CD14-positive monocyte (primary cell): ENCODE data around the gene HSBP1L1. TPM values are rescaled to one million over a fixed set of nuclear protein-coding genes. Genes with fewer than 3 reads are reported as not detected.

Source experiments
- DNase-seq, 3 donors: peaks; one replicate each; pipeline ENCODE4 v3.0.0-alpha.2; 2011 to 2022
- H2AFZ ChIP-seq: 2 replicates; pipeline ENCODE4 v1.6.0; 2012; ENCODE audit warnings: mild to moderate bottlenecking, low read depth, low read length, inconsistent platforms; ENCODE audit not compliant: insufficient read depth, poor library complexity, severe bottlenecking
- H3K27ac ChIP-seq, 2 donors: 1 replicate in 1 of 2; 2 replicates in 1 of 2; pipeline ENCODE4 v1.5.1; 2012 to 2013; ENCODE audit warnings: low read length in 2 of 2, control low read depth in 1 of 2, inconsistent platforms in 1 of 2, low read depth in 1 of 2, mild to moderate bottlenecking in 1 of 2
- H3K27me3 ChIP-seq, 2 donors: one replicate each; pipeline versions ENCODE4 v1.6.0 to v1.6.1; 2011 to 2013; ENCODE audit warnings: low read length in 2 of 2; ENCODE audit not compliant: control insufficient read depth in 2 of 2, insufficient read depth in 2 of 2
- H3K36me3 ChIP-seq, 2 donors: replicated peaks in 1 of 2; 1 replicate in 1 of 2; 2 replicates in 1 of 2; pipeline versions ENCODE4 v1.5.1 to v1.6.1; 2012 to 2013; ENCODE audit warnings: low read length in 2 of 2, control low read depth in 1 of 2, inconsistent platforms in 1 of 2, mild to moderate bottlenecking in 1 of 2; ENCODE audit not compliant: insufficient read depth in 2 of 2, control insufficient read depth in 1 of 2
- H3K4me1 ChIP-seq, 2 donors: 1 replicate in 1 of 2; 2 replicates in 1 of 2; pipeline versions ENCODE4 v1.5.1 to v1.6.1; 2012 to 2013; ENCODE audit warnings: low read length in 2 of 2, control low read depth in 1 of 2, inconsistent platforms in 1 of 2, mild to moderate bottlenecking in 1 of 2, moderate library complexity in 1 of 2; ENCODE audit not compliant: insufficient read depth in 2 of 2, control insufficient read depth in 1 of 2
- H3K4me2 ChIP-seq: replicated peaks from 2 replicates; pipeline ENCODE3; 2012; ENCODE audit warnings: low read length, moderate library complexity, mild to moderate bottlenecking; ENCODE audit not compliant: poor library complexity, severe bottlenecking; ENCODE audit errors: extremely low read depth
- H3K4me3 ChIP-seq, 3 experiments: fragments of 200-600 bp in 1 of 3; sonication (generic) in 1 of 3; replicated peaks in 1 of 3; 1 replicate in 2 of 3; 2 replicates in 1 of 3; pipeline ENCODE4 v1.5.1; 2011 to 2013; ENCODE audit warnings: low read length in 3 of 3, mild to moderate bottlenecking in 3 of 3, control low read depth in 2 of 3, low read depth in 2 of 3, inconsistent platforms in 1 of 3, moderate library complexity in 1 of 3
- H3K79me2 ChIP-seq: 2 replicates; pipeline ENCODE4 v1.6.0; 2012; ENCODE audit warnings: mild to moderate bottlenecking, control low read depth, inconsistent platforms, low read length, moderate library complexity; ENCODE audit not compliant: insufficient read depth
- H3K9ac ChIP-seq: 2 replicates; pipeline ENCODE4 v1.6.0; 2017; ENCODE audit warnings: low read length, mild to moderate bottlenecking; ENCODE audit not compliant: insufficient read depth, poor library complexity, severe bottlenecking
- H3K9me3 ChIP-seq, 2 donors: replicated peaks in 1 of 2; 1 replicate in 1 of 2; 2 replicates in 1 of 2; pipeline versions ENCODE4 v1.5.1 to v1.6.1; 2012 to 2013; ENCODE audit warnings: low read length in 2 of 2, control low read depth in 1 of 2; ENCODE audit not compliant: control insufficient read depth in 1 of 2, insufficient read depth in 1 of 2
- H4K20me1 ChIP-seq: 2 replicates; pipeline ENCODE4 v1.6.0; 2012; ENCODE audit warnings: mild to moderate bottlenecking, low read length, control low read depth, moderate library complexity; ENCODE audit not compliant: insufficient read depth
- H3K27ac Mint-ChIP-seq, 7 donors: one replicate each; pipeline ENCODE4 v1.8.0; 2020; ENCODE audit warnings: mild to moderate bottlenecking in 7 of 7, mixed read lengths in 7 of 7, moderate library complexity in 6 of 7, inconsistent platforms in 2 of 7
- H3K27me3 Mint-ChIP-seq, 3 donors: one replicate each; pipeline ENCODE4 v1.8.0; 2021 to 2022; ENCODE audit warnings: low read depth in 3 of 3, mild to moderate bottlenecking in 3 of 3, mixed read lengths in 3 of 3, moderate library complexity in 3 of 3, inconsistent platforms in 1 of 3
- H3K36me3 Mint-ChIP-seq, 2 donors: one replicate each; pipeline ENCODE4 v1.8.0; 2020; ENCODE audit warnings: mixed read lengths in 2 of 2, inconsistent platforms in 1 of 2, mild to moderate bottlenecking in 1 of 2
- H3K4me1 Mint-ChIP-seq: one replicate; pipeline ENCODE4 v1.8.0; 2020; ENCODE audit warnings: mild to moderate bottlenecking, mixed read lengths
- H3K4me3 Mint-ChIP-seq, 2 donors: one replicate each; pipeline ENCODE4 v1.8.0; 2020; ENCODE audit warnings: mild to moderate bottlenecking in 2 of 2, mixed read lengths in 2 of 2, moderate library complexity in 1 of 2
- H3K9me3 Mint-ChIP-seq, 7 donors: one replicate each; pipeline ENCODE4 v1.8.0; 2020 to 2022; ENCODE audit warnings: mixed read lengths in 7 of 7, mild to moderate bottlenecking in 6 of 7, moderate library complexity in 6 of 7, inconsistent platforms in 2 of 7
- WGBS: methylation state at CpG from one replicate; pipeline ENCODE4 v1.1.5; 2013; ENCODE audit warnings: missing lambda C conversion rate; ENCODE audit not compliant: insufficient coverage; 5-methylcytosine and 5-hydroxymethylcytosine counted together
- intact Hi-C, 2 donors: fragments of 100-400 bp; cut with micrococcal nuclease; formaldehyde crosslinking; loops; one replicate each; pipeline versions ENCODE4 v1.15.0 to v1.15.1; 2023
- polyA plus RNA-seq, 3 donors: library from polyadenylated mRNA; depleted of rRNA in 1 of 3; unstranded in 2 of 3; stranded (reverse) in 1 of 3; fragments of 300-500 nt in 2 of 3; fragments of >200 nt in 1 of 3; fragmentation: Illumina TruSeq in 2 of 3; gene quantifications; 1 replicate in 2 of 3; 2 replicates in 1 of 3; pipeline ENCODE4 v1.2.3, GENCODE V29; 2012 to 2021
- TF ChIP-seq, protein P1 (sequence below): fragments of 200-600 bp; IDR thresholded peaks from one replicate; pipeline ENCODE4 v1.8.0; 2022; ENCODE audit warnings: antibody characterized with exemption, mild to moderate bottlenecking

The HSBP1L1 gene
- polyA plus RNA-seq, 3 donors, result 2.5 to 13.2 (median 10.8) TPM

GRCh38 chr18:79945118-79946042 is 19.1 kb upstream of the HSBP1L1 start:
- no peak overlapping the region for H3K27ac ChIP-seq
- H2AFZ ChIP-seq, result no peak overlapping the region
- H3K9me3 Mint-ChIP-seq, result peaks cover 0 to 8% (median 3%) of the 10 kb centered on the region in 7 donors
- H3K9me3 ChIP-seq, result peaks cover under 1 to 3% of the 10 kb centered on the region in 2 donors
- peaks cover 97% of the 10 kb centered on the region for H3K79me2 ChIP-seq
- H3K4me1 ChIP-seq, result peaks cover 16 to 23% of the 10 kb centered on the region in 2 donors
- H3K36me3 ChIP-seq, result peaks cover 49 to 86% of the 10 kb centered on the region in 2 donors
- no peak for DNase-seq
- TF ChIP-seq, protein P1, sequence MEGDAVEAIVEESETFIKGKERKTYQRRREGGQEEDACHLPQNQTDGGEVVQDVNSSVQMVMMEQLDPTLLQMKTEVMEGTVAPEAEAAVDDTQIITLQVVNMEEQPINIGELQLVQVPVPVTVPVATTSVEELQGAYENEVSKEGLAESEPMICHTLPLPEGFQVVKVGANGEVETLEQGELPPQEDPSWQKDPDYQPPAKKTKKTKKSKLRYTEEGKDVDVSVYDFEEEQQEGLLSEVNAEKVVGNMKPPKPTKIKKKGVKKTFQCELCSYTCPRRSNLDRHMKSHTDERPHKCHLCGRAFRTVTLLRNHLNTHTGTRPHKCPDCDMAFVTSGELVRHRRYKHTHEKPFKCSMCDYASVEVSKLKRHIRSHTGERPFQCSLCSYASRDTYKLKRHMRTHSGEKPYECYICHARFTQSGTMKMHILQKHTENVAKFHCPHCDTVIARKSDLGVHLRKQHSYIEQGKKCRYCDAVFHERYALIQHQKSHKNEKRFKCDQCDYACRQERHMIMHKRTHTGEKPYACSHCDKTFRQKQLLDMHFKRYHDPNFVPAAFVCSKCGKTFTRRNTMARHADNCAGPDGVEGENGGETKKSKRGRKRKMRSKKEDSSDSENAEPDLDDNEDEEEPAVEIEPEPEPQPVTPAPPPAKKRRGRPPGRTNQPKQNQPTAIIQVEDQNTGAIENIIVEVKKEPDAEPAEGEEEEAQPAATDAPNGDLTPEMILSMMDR, result no peak
- H3K27ac Mint-ChIP-seq, result peak overlapping the region in 6 of 7 donors; percentile 23 to 77 (median 49)
- intact Hi-C loops, result loop anchor here (5.0 to 10.0 kb wide), 4 partner anchors 33 to 258 kb away; partner anchors contain the start of gene ADNP2 (in 1 of the 2)
- H3K4me3 Mint-ChIP-seq, result no peak overlapping the region
- peaks cover 0 to 5% (median 0%) of the 10 kb centered on the region in 3 donors for H3K27me3 Mint-ChIP-seq
- 95% methylated on average over 15 of the region's 17 CpGs for WGBS
- peaks cover 63 to 84% of the 10 kb centered on the region in 2 donors for H3K36me3 Mint-ChIP-seq
- H3K27me3 ChIP-seq, result no peaks in the 10 kb centered on the region
- H3K9ac ChIP-seq, result no peak overlapping the region
- H3K4me1 Mint-ChIP-seq, result peaks cover 36% of the 10 kb centered on the region
- H3K4me2 ChIP-seq, result no peak overlapping the region
- H4K20me1 ChIP-seq, result peaks cover 99% of the 10 kb centered on the region
- no peak overlapping the region for H3K4me3 ChIP-seq

DNA sequence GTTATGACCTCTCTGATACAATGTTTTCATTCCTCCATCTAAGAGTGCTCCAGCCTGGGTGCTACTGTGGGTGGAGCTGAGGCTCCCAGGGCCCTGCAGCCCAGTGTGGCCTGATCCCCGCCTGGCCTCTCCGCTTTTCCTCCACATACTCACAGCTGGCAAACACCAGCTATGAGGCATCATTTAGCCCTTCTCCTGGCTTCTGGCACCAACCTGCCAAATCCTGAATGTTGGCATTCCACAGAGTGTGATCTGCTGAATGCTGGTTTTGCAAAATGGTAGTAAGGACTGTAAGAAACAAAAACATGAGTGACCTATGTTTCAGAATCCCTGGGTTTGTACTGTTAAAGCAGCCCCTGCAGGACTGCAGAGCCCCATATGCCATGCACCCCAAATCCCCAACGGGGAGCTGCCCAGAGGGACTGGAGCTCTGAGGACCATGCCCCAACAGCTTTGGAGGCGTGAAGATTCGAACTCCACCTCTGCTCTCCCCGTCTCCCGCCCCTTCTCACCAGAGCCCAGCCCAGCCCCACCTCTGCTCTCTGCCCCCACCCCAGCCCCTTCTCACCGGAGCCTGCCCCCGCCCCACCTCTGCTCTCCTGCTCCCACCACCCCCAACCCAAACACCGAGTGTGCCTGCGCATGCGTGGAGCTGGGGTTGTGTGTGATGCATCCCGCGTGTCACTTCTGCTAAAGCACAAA is 17.2 kb upstream of the HSBP1L1 start:
- Histone ChIP-seq H3K36me3 (peaks cover 31 to 68% of the 10 kb centered on the region in 2 donors), H3K27me3 (no peaks in the 10 kb centered on the region), H4K20me1 (peaks cover 85% of the 10 kb centered on the region), H3K79me2 (peaks cover 88% of the 10 kb centered on the region), H3K9ac (no peak overlapping the region), H3K9me3 (no peaks in the 10 kb centered on the region), H3K4me1 (peaks cover 21 to 32% of the 10 kb centered on the region in 2 donors), H3K4me3 (no peak overlapping the region), H3K27ac (no peak overlapping the region), H2AFZ (no peak overlapping the region), H3K4me2 (no peak overlapping the region)
- no peak for DNase-seq
- Mint-ChIP-seq H3K9me3 (peaks cover 0 to 3% (median 0%) of the 10 kb centered on the region in 7 donors), H3K4me1 (peaks cover 37% of the 10 kb centered on the region), H3K27me3 (peaks cover 0 to 5% (median 2%) of the 10 kb centered on the region in 3 donors), H3K36me3 (peaks cover 46 to 66% of the 10 kb centered on the region in 2 donors), H3K4me3 (no peak overlapping the region), H3K27ac (peak overlapping the region in 1 of 7 donors; percentile 25)
- 94% methylated on average over 3 of the region's 14 CpGs for WGBS
- TF ChIP-seq, protein P1, result no peak
- intact Hi-C loops, result loop anchor here (5.0 to 10.0 kb wide), 4 partner anchors 35 to 260 kb away; partner anchors contain the start of gene ADNP2 (in 1 of the 2)
